Measurements from ENCODE around the gene PLXNA4. TPM values are rescaled to one million over a fixed set of nuclear protein-coding genes. Genes with fewer than 3 reads are reported as not detected.

PLXNA4 gene
- total and polyA plus RNA-seq, 9 of the 15 experiments (the other 6 are each of a cell fraction or from before 2014, with no cell fraction given): under 0.01 to 0.09 TPM; not detected in 7

GRCh38 chr7:132117636-132118035 lies 458.6 kb downstream of the PLXNA4 start:
- Histone ChIP-seq H3K27me3 (ENCODE audit: control insufficient read depth in 2 of 2, insufficient read depth in 2 of 2, low read length in 2 of 2) (peaks cover 15 to 38% of the 10 kb centered on the region in 2 experiments), H2AFZ (ENCODE audit: low read depth, low read length) (no peak overlapping the region), H3K79me2 (ENCODE audit: control insufficient read depth, insufficient read depth, low read length) (no peaks in the 10 kb centered on the region), H3K4me3 (no peak overlapping the region), H3K9me1 (ENCODE audit: control insufficient read depth, insufficient read depth, low read length) (no peaks in the 10 kb centered on the region), H3K27ac (ENCODE audit: extremely low read depth, low read depth, low read length) (no peak overlapping the region), H3K4me2 (ENCODE audit: insufficient read depth, low read length) (no peak overlapping the region), H3K9ac (ENCODE audit: insufficient read depth in 1 of 2, low read depth in 2 of 2, low read length in 2 of 2) (no peak overlapping the region), H3K4me1 (replicated peaks in 1 of 2; ENCODE audit: control insufficient read depth in 2 of 2, insufficient read depth in 2 of 2, low read length in 2 of 2) (no peaks in the 10 kb centered on the region), H3K9me3 (replicated peaks; ENCODE audit: control insufficient read depth, insufficient read depth, low read depth, low read length) (no peaks in the 10 kb centered on the region), H3K36me3 (ENCODE audit: control insufficient read depth, insufficient read depth, low read length) (no peaks in the 10 kb centered on the region), H4K20me1 (replicated peaks; ENCODE audit: control insufficient read depth, insufficient read depth, low read length) (peaks cover 12% of the 10 kb centered on the region)
- WGBS (ENCODE audit: insufficient coverage, low coverage, missing lambda C conversion rate): 1% methylated on average over 6 of the region's 6 CpGs
- FAIRE-seq: no peak
- no peak for ATAC-seq
- POLR2A ChIA-PET: interaction anchor here (1.1 kb wide), 1 partner anchor 38 kb away, joined by 6 read pairs; no protein-coding TSS in a partner anchor
- CTCF ChIA-PET (ENCODE audit: low intra/inter-chr PET ratio): no interaction called here
- in situ Hi-C loops (cut with MboI): no loop called here
- no TSS peak for BruUV-seq (replicated peaks)
- TF ChIP-seq RFX1 (IDR thresholded peaks at IDR 0.05): 0 out of 2 replicates have a peak, but pooled peaks have one; percentile 10
- no peak for TF ChIP-seq MCM5 (IDR thresholded peaks at IDR 0.05; ENCODE audit: low read depth)
- no peak for TF ChIP-seq ZHX1 (conservative IDR thresholded peaks at IDR 0.05; ENCODE audit: low read length)
- intact Hi-C loops (cut with micrococcal nuclease): no loop called here
- DNase-seq (ENCODE audit: extremely low read depth in 1 of 4, low spot score in 3 of 4): no peak

- Histone ChIP-seq H3K27ac (ENCODE audit: extremely low read depth, low read depth, low read length) (no peak overlapping the region), H3K36me3 (ENCODE audit: control insufficient read depth, insufficient read depth, low read length) (no peaks in the 10 kb centered on the region), H3K79me2 (ENCODE audit: control insufficient read depth, insufficient read depth, low read length) (no peaks in the 10 kb centered on the region), H3K9me3 (replicated peaks; ENCODE audit: control insufficient read depth, insufficient read depth, low read depth, low read length) (no peaks in the 10 kb centered on the region), H3K4me2 (ENCODE audit: insufficient read depth, low read length) (no peak overlapping the region), H2AFZ (ENCODE audit: low read depth, low read length) (no peak overlapping the region), H3K9me1 (ENCODE audit: control insufficient read depth, insufficient read depth, low read length) (no peaks in the 10 kb centered on the region), H4K20me1 (replicated peaks; ENCODE audit: control insufficient read depth, insufficient read depth, low read length) (peaks cover 12% of the 10 kb centered on the region), H3K27me3 (ENCODE audit: control insufficient read depth in 2 of 2, insufficient read depth in 2 of 2, low read length in 2 of 2) (peaks cover 15 to 41% of the 10 kb centered on the region in 2 experiments), H3K9ac (ENCODE audit: insufficient read depth in 1 of 2, low read depth in 2 of 2, low read length in 2 of 2) (no peak overlapping the region), H3K4me3 (no peak overlapping the region), H3K4me1 (replicated peaks in 1 of 2; ENCODE audit: control insufficient read depth in 2 of 2, insufficient read depth in 2 of 2, low read length in 2 of 2) (no peaks in the 10 kb centered on the region)
- CTCF ChIA-PET (ENCODE audit: low intra/inter-chr PET ratio): interaction anchor here (0.7 kb wide), 1 partner anchor 1054 kb away, joined by 3 read pairs; no protein-coding TSS in a partner anchor
- FAIRE-seq (peak; percentile 73), ATAC-seq (no peak), DNase-seq (ENCODE audit: extremely low read depth in 1 of 4, low spot score in 3 of 4) (peak in 2 of 4 experiments; percentile 35 to 52)
- intact Hi-C loops (cut with micrococcal nuclease) (no loop called here), in situ Hi-C loops (cut with MboI) (no loop called here)
- 5% methylated on average over 3 of the region's 3 CpGs for WGBS (ENCODE audit: insufficient coverage, low coverage, missing lambda C conversion rate)
- POLR2A ChIA-PET: no interaction called here
- no TSS peak for BruUV-seq (replicated peaks)
- TF ChIP-seq ETS2 (tag; IDR thresholded peaks at IDR 0.05; ENCODE audit: borderline replicate concordance, poor library complexity, severe bottlenecking): no peak
- TF ChIP-seq FOSL1 (tag; conservative IDR thresholded peaks at IDR 0.05): peak; percentile 46; the same call in 1 of the 2 replicates
- no peak for TF ChIP-seq RBM14 (IDR thresholded peaks at IDR 0.05; ENCODE audit: borderline replicate concordance, insufficient read depth, low read depth, low read length)
- TF ChIP-seq FOS (IDR thresholded peaks at IDR 0.05; ENCODE audit: extremely low read depth, insufficient read length): no peak
- TF ChIP-seq ZNF444 (CRISPR knock-in tag; IDR thresholded peaks at IDR 0.05): no peak
- TF ChIP-seq CBX1 (IDR thresholded peaks at IDR 0.05; ENCODE audit: low read depth): no peak
- TF ChIP-seq NR2C2 (CRISPR knock-in tag; IDR thresholded peaks at IDR 0.05): no peak
- TF ChIP-seq NR2C2 (tag; IDR thresholded peaks at IDR 0.05): no peak
- TF ChIP-seq ATF3 (IDR thresholded peaks at IDR 0.05): peak; percentile 17; the same call in 1 of the 2 replicates
- no peak for TF ChIP-seq ATF3 (CRISPR knock-in tag; conservative IDR thresholded peaks at IDR 0.05)
- TF ChIP-seq MAFG (tag; conservative IDR thresholded peaks at IDR 0.05): 0 out of 2 replicates have a peak, but pooled peaks have one; percentile 20
Measured at GRCh38 chr7:132117181-132117580, 459.1 kb downstream of the PLXNA4 start.
